OCI-LY3 (cell line): ENCODE measurements around the gene SCAF8.

Experiments used
- H2AFZ ChIP-seq: fragments of 200-600, 300-600 bp; shearing (Covaris generic); 2 replicates; pipeline ENCODE4 v1.6.0; 2014; ENCODE audit warnings: antibody characterized with exemption, low read depth, low read length
- H3K27ac ChIP-seq: fragments of 200-600, 300-600 bp; sonication (generic); 2 replicates; pipeline ENCODE4 v1.5.1; 2014; ENCODE audit warnings: mild to moderate bottlenecking, low read length, moderate library complexity, mixed read lengths
- H3K27me3 ChIP-seq: fragments of 200-600, 300-600 bp; sonication (generic); 2 replicates; pipeline ENCODE4 v1.6.1; 2014; ENCODE audit warnings: low read depth, low read length, mixed read lengths
- H3K36me3 ChIP-seq: fragments of 200-600, 300-600 bp; sonication (generic); replicated peaks from 2 replicates; pipeline ENCODE3; 2014; ENCODE audit warnings: low read depth, low read length, mixed read lengths
- H3K4me1 ChIP-seq: fragments of 300-600, 200-600 bp; sonication (generic); 2 replicates; pipeline ENCODE4 v1.6.1; 2014; ENCODE audit warnings: low read length, mixed read lengths
- H3K4me2 ChIP-seq: fragments of 200-600, 300-600 bp; sonication (generic); 2 replicates; pipeline ENCODE4 v1.6.1; 2014; ENCODE audit warnings: low read length, mixed read lengths
- H3K4me3 ChIP-seq: fragments of 300-600, 200-600 bp; sonication (generic); 2 replicates; pipeline ENCODE4 v1.5.1; 2014; ENCODE audit warnings: antibody characterized with exemption, mild to moderate bottlenecking, low read length, moderate library complexity
- H3K79me2 ChIP-seq: fragments of 300-600, 200-600 bp; shearing (Covaris generic); 2 replicates; pipeline ENCODE4 v1.6.1; 2014; ENCODE audit warnings: mild to moderate bottlenecking, low read length, mixed read lengths
- H3K9ac ChIP-seq: fragments of 300-600, 200-600 bp; shearing (Covaris generic); 2 replicates; pipeline ENCODE4 v1.6.0; 2014; ENCODE audit warnings: mild to moderate bottlenecking, low read length, moderate library complexity
- H3K9me3 ChIP-seq: fragments of 200-600, 300-600 bp; shearing (Covaris generic); 2 replicates; pipeline ENCODE4 v1.6.1; 2014; ENCODE audit warnings: low read length, mixed read lengths; ENCODE audit not compliant: insufficient read depth
- H4K20me1 ChIP-seq: fragments of 200-600, 300-600 bp; sonication (generic); 2 replicates; pipeline ENCODE4 v1.6.1; 2016; ENCODE audit warnings: low read length, mixed read lengths; ENCODE audit not compliant: insufficient read depth
- CTCF ChIP-seq: fragments of 200-600, 300-600 bp; sonication (generic); IDR thresholded peaks from 2 replicates; pipeline ENCODE4 v1.5.1; 2014; ENCODE audit warnings: antibody characterized with exemption, low read length, low read depth
- EZH2phosphoT487 ChIP-seq: fragments of 200-600 bp; shearing (Covaris generic); IDR thresholded peaks from 2 replicates; pipeline ENCODE4 v1.6.1; 2018; ENCODE audit warnings: antibody characterized with exemption, mixed run types, low read depth

SCAF8 gene

DNA sequence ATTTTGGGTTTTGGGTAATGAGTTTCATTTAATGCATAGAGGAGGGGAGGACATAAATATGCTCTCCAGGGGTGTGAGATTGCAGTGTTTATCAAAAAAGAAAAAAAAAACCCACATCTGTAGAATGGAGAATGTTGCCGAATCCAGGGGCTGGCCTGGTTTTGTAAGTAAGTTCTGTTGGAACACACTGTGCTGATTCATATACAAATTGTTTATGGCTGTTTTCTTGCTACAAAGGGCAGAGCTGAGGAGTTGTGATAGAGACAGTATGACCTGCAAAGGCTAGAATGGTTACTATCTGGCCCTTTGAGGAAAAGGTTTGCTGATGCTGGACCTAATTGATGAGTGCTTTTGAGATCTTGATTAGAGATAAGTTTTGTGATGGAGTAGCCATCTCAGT is 30.4 kb downstream of the SCAF8 start:
- no peaks in the 10 kb centered on the region for H3K27me3 ChIP-seq

DNA sequence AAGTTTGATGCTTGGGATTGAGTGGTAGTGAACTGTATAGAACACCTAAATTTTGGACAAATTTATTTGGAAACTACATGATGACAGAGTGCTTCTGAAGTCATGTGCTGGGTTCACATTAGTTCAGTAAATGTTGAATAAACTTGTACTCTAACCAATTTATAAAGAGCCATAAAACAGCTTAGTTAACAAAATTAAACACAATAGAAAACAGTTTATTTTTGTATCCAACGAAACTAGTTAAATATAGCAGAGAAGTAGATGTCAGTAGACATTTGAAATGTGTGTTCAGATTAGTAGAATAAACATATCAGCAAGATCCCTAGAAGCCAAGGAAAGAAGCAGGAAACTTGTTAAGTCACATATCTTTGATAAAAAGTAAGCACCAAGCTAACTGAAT is 32.1 kb downstream of the SCAF8 start:
- Histone ChIP-seq H3K27ac (no peak overlapping the region), H3K4me1 (no peaks in the 10 kb centered on the region), H3K27me3 (no peaks in the 10 kb centered on the region), H3K79me2 (peaks cover 98% of the 10 kb centered on the region), H3K36me3 (peaks cover 3% of the 10 kb centered on the region), H3K4me2 (no peak overlapping the region), H3K9ac (no peak overlapping the region), H2AFZ (no peak overlapping the region), H3K9me3 (no peaks in the 10 kb centered on the region), H3K4me3 (no peak overlapping the region), H4K20me1 (peaks cover 82% of the 10 kb centered on the region)
- TF ChIP-seq CTCF (no peak), EZH2phosphoT487 (no peak)

More for the DNA sequence above, 30.4 kb downstream of the SCAF8 start:
- Histone ChIP-seq H3K4me1 (no peaks in the 10 kb centered on the region), H3K9me3 (no peaks in the 10 kb centered on the region), H3K4me3 (no peak overlapping the region), H3K9ac (no peak overlapping the region), H2AFZ (no peak overlapping the region), H3K27ac (no peak overlapping the region), H3K36me3 (no peaks in the 10 kb centered on the region), H3K79me2 (peaks cover 97% of the 10 kb centered on the region), H3K4me2 (no peak overlapping the region), H4K20me1 (peaks cover 81% of the 10 kb centered on the region)
- TF ChIP-seq EZH2phosphoT487 = no peak
- no peak for TF ChIP-seq CTCF

- no peak overlapping the region for H3K27ac ChIP-seq
- TF ChIP-seq CTCF = no peak
- TF ChIP-seq EZH2phosphoT487 = no peak
- H3K9me3 ChIP-seq = no peaks in the 10 kb centered on the region
- peaks cover 73% of the 10 kb centered on the region for H4K20me1 ChIP-seq
- H3K79me2 ChIP-seq = peaks cover 98% of the 10 kb centered on the region
- H3K4me3 ChIP-seq = no peak overlapping the region
- H3K9ac ChIP-seq = no peak overlapping the region
- H3K36me3 ChIP-seq = peaks cover 3% of the 10 kb centered on the region
- H2AFZ ChIP-seq = no peak overlapping the region
- H3K4me2 ChIP-seq = no peak overlapping the region
- no peaks in the 10 kb centered on the region for H3K4me1 ChIP-seq
- no peaks in the 10 kb centered on the region for H3K27me3 ChIP-seq
Observed at GRCh38 chr6:154766288-154766687, 33.1 kb downstream of the SCAF8 start.

DNA sequence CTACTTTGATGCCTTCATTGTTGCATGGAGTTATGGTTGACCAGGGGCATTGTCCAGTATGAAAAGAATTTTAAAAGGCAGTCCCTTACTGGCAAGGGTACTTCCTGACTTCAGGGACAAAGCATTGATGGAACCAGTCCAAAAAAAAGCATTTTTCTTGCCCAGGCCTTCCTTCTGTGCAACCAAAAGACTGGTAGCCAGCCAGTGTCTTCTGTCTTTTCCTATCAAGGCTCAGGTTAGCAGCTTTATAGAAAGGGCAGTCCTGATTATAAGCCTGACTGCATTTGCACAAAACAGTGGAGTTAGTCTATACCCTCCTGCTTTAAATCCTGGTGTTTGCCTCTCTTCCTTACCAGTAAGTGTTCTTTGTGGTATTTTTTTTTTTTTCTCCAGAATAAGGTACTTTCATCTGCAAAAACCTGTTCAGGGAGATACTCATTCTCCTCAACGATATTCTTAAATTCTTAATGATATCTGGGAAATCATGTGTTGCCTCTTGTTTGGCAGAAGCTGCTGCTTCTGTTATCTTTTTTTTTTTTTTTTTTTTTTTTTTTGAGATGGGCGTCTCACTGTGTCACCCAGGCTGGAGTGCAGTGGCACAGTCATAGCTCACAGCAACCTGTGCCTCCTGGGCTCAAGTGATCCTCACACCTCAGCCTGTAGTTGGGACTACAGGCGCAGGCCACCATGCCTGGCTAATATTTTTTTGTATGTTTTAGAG is 33.9 kb downstream of the SCAF8 start:
- no peak for TF ChIP-seq EZH2phosphoT487
- no peak for TF ChIP-seq CTCF
- Histone ChIP-seq H3K27me3 (no peaks in the 10 kb centered on the region), H3K36me3 (peaks cover 9% of the 10 kb centered on the region), H3K79me2 (peaks cover 99% of the 10 kb centered on the region), H4K20me1 (peaks cover 68% of the 10 kb centered on the region), H3K9ac (no peak overlapping the region), H3K4me1 (peaks cover 1% of the 10 kb centered on the region; the same call in 1 of the 2 replicates), H3K27ac (no peak overlapping the region), H3K4me2 (no peak overlapping the region), H3K9me3 (no peaks in the 10 kb centered on the region), H3K4me3 (no peak overlapping the region), H2AFZ (no peak overlapping the region)
